ENCODE data around the gene PCDHA12.

GRCh38 chr5:140857177-140857986, 17.7 kb upstream of the PCDHA12 start:
- TF ChIP-seq EZH2 (IDR thresholded peaks at IDR 0.05): no peak
- TF ChIP-seq CTCF (IDR thresholded peaks at IDR 0.05 in 2 of 3, conservative IDR thresholded peaks at IDR 0.05 in 1 of 3; ENCODE audit: borderline replicate concordance in 1 of 3, insufficient read depth in 1 of 3, low read depth in 2 of 3, low read length in 2 of 3): no peak
- TF ChIP-seq EZH2phosphoT487 (IDR thresholded peaks at IDR 0.05; ENCODE audit: borderline replicate concordance): no peak
- no peak for TF ChIP-seq POLR2AphosphoS5 (IDR thresholded peaks at IDR 0.05; ENCODE audit: low read depth, low read length)
- TF ChIP-seq POLR2A (IDR thresholded peaks at IDR 0.05; ENCODE audit: borderline replicate concordance, extremely low read depth, insufficient read depth, insufficient read length): no peak
- no peak for TF ChIP-seq REST (IDR thresholded peaks at IDR 0.05; ENCODE audit: low read depth)
- no peak for TF ChIP-seq EGR1 (IDR thresholded peaks at IDR 0.05; ENCODE audit: low read depth)
- TF ChIP-seq ZFX (IDR thresholded peaks at IDR 0.05): no peak
- TF ChIP-seq YY1 (IDR thresholded peaks at IDR 0.05; ENCODE audit: extremely low read depth, insufficient replicate concordance, low read depth, low read length): no peak

Data from HCT116 (cell line).